Activated naive CD4-positive, alpha-beta T cell treated with anti-CD3 and anti-CD28 coated beads for 36 hours (primary cell): ENCODE measurements around the gene PDE3A. TPM values are rescaled to one million over a fixed set of nuclear protein-coding genes. Genes with fewer than 3 reads are reported as not detected.

ENCODE experiments used
- CTCF ChIA-PET: fragments of 350-600 bp; sonication (Branson Sonifier 250); formaldehyde crosslinking; loops from one replicate; lab custom pipeline; 2021; ENCODE audit warnings: antibody characterized with exemption; lab: Charles Lee
- DNase-seq: peaks from one replicate; pipeline ENCODE4 v3.0.0-alpha.2; 2020
- H3K27ac Mint-ChIP-seq: one replicate; pipeline ENCODE4 v1.8.0; 2021; ENCODE audit warnings: mild to moderate bottlenecking, mixed read lengths
- H3K27me3 Mint-ChIP-seq: one replicate; pipeline ENCODE4 v1.8.0; 2021; ENCODE audit warnings: low read depth, mixed read lengths
- H3K36me3 Mint-ChIP-seq: one replicate; pipeline ENCODE4 v1.8.0; 2021; ENCODE audit warnings: low read depth, mixed read lengths
- H3K4me1 Mint-ChIP-seq: one replicate; pipeline ENCODE4 v1.8.0; 2021; ENCODE audit warnings: low read depth, mixed read lengths
- H3K4me3 Mint-ChIP-seq: one replicate; pipeline ENCODE4 v1.8.0; 2021; ENCODE audit warnings: mild to moderate bottlenecking, moderate library complexity, mixed read lengths
- H3K9me3 Mint-ChIP-seq: one replicate; pipeline ENCODE4 v1.8.0; 2021; ENCODE audit warnings: mixed read lengths
- intact Hi-C: fragments of 100-400 bp; cut with micrococcal nuclease; formaldehyde crosslinking; loops from one replicate; pipeline ENCODE4 v1.15.1; 2023
- total RNA-seq, 2 experiments: library from RNA; stranded (reverse); gene quantifications; one replicate each; pipeline ENCODE4 v1.2.3, GENCODE V29; 2021

PDE3A gene
- total RNA-seq, 2 experiments from 2014 or later = not detected

GRCh38 chr12:20473133-20473532, 104.8 kb downstream of the PDE3A start:
- H3K9me3 Mint-ChIP-seq = no peaks in the 10 kb centered on the region
- intact Hi-C loops = no loop called here
- CTCF ChIA-PET = interaction anchor here (1.6 kb wide), 1 partner anchor 10 kb away, joined by 3 read pairs; no protein-coding TSS in a partner anchor
- no peaks in the 10 kb centered on the region for H3K4me1 Mint-ChIP-seq
- H3K36me3 Mint-ChIP-seq = no peaks in the 10 kb centered on the region
- no peak overlapping the region for H3K4me3 Mint-ChIP-seq
- no peak for DNase-seq
- H3K27ac Mint-ChIP-seq = no peak overlapping the region
- H3K27me3 Mint-ChIP-seq = no peaks in the 10 kb centered on the region

GRCh38 chr12:20474016-20474415, 105.7 kb downstream of the PDE3A start:
- no peaks in the 10 kb centered on the region for H3K9me3 Mint-ChIP-seq
- H3K36me3 Mint-ChIP-seq = no peaks in the 10 kb centered on the region
- intact Hi-C loops = no loop called here
- no peak overlapping the region for H3K27ac Mint-ChIP-seq
- H3K27me3 Mint-ChIP-seq = no peaks in the 10 kb centered on the region
- CTCF ChIA-PET = interaction anchor here (1.6 kb wide), 1 partner anchor 11 kb away, joined by 3 read pairs; no protein-coding TSS in a partner anchor
- DNase-seq = no peak
- H3K4me3 Mint-ChIP-seq = no peak overlapping the region
- H3K4me1 Mint-ChIP-seq = no peaks in the 10 kb centered on the region

GRCh38 chr12:20474443-20474842, 106.1 kb downstream of the PDE3A start:
- Mint-ChIP-seq H3K36me3 (no peaks in the 10 kb centered on the region), H3K27ac (no peak overlapping the region), H3K27me3 (no peaks in the 10 kb centered on the region), H3K4me3 (no peak overlapping the region), H3K4me1 (no peaks in the 10 kb centered on the region), H3K9me3 (no peaks in the 10 kb centered on the region)
- DNase-seq = no peak
- intact Hi-C loops = no loop called here
- CTCF ChIA-PET = no interaction called here

- Mint-ChIP-seq H3K4me3 (no peak overlapping the region), H3K4me1 (no peaks in the 10 kb centered on the region), H3K27me3 (no peaks in the 10 kb centered on the region), H3K36me3 (no peaks in the 10 kb centered on the region), H3K9me3 (no peaks in the 10 kb centered on the region), H3K27ac (no peak overlapping the region)
- intact Hi-C loops = no loop called here
- CTCF ChIA-PET = no interaction called here
- no peak for DNase-seq
Observed at GRCh38 chr12:20475542-20475941, 107.2 kb downstream of the PDE3A start.

GRCh38 chr12:20476551-20476950, 108.2 kb downstream of the PDE3A start:
- Mint-ChIP-seq H3K4me1 (no peaks in the 10 kb centered on the region), H3K9me3 (no peaks in the 10 kb centered on the region), H3K27me3 (no peaks in the 10 kb centered on the region), H3K4me3 (no peak overlapping the region), H3K36me3 (no peaks in the 10 kb centered on the region), H3K27ac (no peak overlapping the region)
- no peak for DNase-seq
- intact Hi-C loops = no loop called here
- CTCF ChIA-PET = no interaction called here

GRCh38 chr12:20477255-20477654, 108.9 kb downstream of the PDE3A start:
- DNase-seq = no peak
- no peak overlapping the region for H3K27ac Mint-ChIP-seq
- no peaks in the 10 kb centered on the region for H3K4me1 Mint-ChIP-seq
- no peak overlapping the region for H3K4me3 Mint-ChIP-seq
- H3K36me3 Mint-ChIP-seq = no peaks in the 10 kb centered on the region
- intact Hi-C loops = no loop called here
- CTCF ChIA-PET = no interaction called here
- no peaks in the 10 kb centered on the region for H3K9me3 Mint-ChIP-seq
- no peaks in the 10 kb centered on the region for H3K27me3 Mint-ChIP-seq

GRCh38 chr12:20477672-20478071, 109.3 kb downstream of the PDE3A start:
- H3K36me3 Mint-ChIP-seq = no peaks in the 10 kb centered on the region
- intact Hi-C loops = no loop called here
- no peaks in the 10 kb centered on the region for H3K27me3 Mint-ChIP-seq
- CTCF ChIA-PET = no interaction called here
- H3K27ac Mint-ChIP-seq = no peak overlapping the region
- no peaks in the 10 kb centered on the region for H3K4me1 Mint-ChIP-seq
- no peaks in the 10 kb centered on the region for H3K9me3 Mint-ChIP-seq
- H3K4me3 Mint-ChIP-seq = no peak overlapping the region
- DNase-seq = no peak

GRCh38 chr12:20482491-20483054, 114.2 kb downstream of the PDE3A start:
- DNase-seq = no peak
- H3K9me3 Mint-ChIP-seq = no peaks in the 10 kb centered on the region
- no peak overlapping the region for H3K4me3 Mint-ChIP-seq
- no peaks in the 10 kb centered on the region for H3K4me1 Mint-ChIP-seq
- intact Hi-C loops = no loop called here
- H3K27me3 Mint-ChIP-seq = no peaks in the 10 kb centered on the region
- H3K27ac Mint-ChIP-seq = no peak overlapping the region
- no peaks in the 10 kb centered on the region for H3K36me3 Mint-ChIP-seq
- CTCF ChIA-PET = no interaction called here

GRCh38 chr12:20483776-20484175, 115.4 kb downstream of the PDE3A start:
- no peak for DNase-seq
- Mint-ChIP-seq H3K9me3 (no peaks in the 10 kb centered on the region), H3K36me3 (no peaks in the 10 kb centered on the region), H3K4me3 (no peak overlapping the region), H3K27ac (no peak overlapping the region), H3K4me1 (no peaks in the 10 kb centered on the region), H3K27me3 (no peaks in the 10 kb centered on the region)
- intact Hi-C loops = no loop called here
- CTCF ChIA-PET = no interaction called here

- H3K4me3 Mint-ChIP-seq = no peak overlapping the region
- H3K27ac Mint-ChIP-seq = no peak overlapping the region
- CTCF ChIA-PET = no interaction called here
- intact Hi-C loops = no loop called here
- H3K4me1 Mint-ChIP-seq = no peaks in the 10 kb centered on the region
- DNase-seq = no peak
- no peaks in the 10 kb centered on the region for H3K9me3 Mint-ChIP-seq
- no peaks in the 10 kb centered on the region for H3K27me3 Mint-ChIP-seq
- H3K36me3 Mint-ChIP-seq = no peaks in the 10 kb centered on the region
Observed at GRCh38 chr12:20486233-20486632, 117.9 kb downstream of the PDE3A start.

GRCh38 chr12:20487519-20487918, 119.2 kb downstream of the PDE3A start:
- CTCF ChIA-PET = no interaction called here
- H3K4me1 Mint-ChIP-seq = no peaks in the 10 kb centered on the region
- intact Hi-C loops = no loop called here
- no peak overlapping the region for H3K27ac Mint-ChIP-seq
- no peaks in the 10 kb centered on the region for H3K27me3 Mint-ChIP-seq
- H3K4me3 Mint-ChIP-seq = no peak overlapping the region
- H3K36me3 Mint-ChIP-seq = no peaks in the 10 kb centered on the region
- no peak for DNase-seq
- peaks cover 2% of the 10 kb centered on the region for H3K9me3 Mint-ChIP-seq

GRCh38 chr12:20489645-20490044, 121.3 kb downstream of the PDE3A start:
- Mint-ChIP-seq H3K27me3 (no peaks in the 10 kb centered on the region), H3K9me3 (peaks cover 2% of the 10 kb centered on the region), H3K4me3 (no peak overlapping the region), H3K27ac (no peak overlapping the region), H3K36me3 (no peaks in the 10 kb centered on the region), H3K4me1 (no peaks in the 10 kb centered on the region)
- CTCF ChIA-PET = no interaction called here
- no peak for DNase-seq
- intact Hi-C loops = no loop called here

- intact Hi-C loops = no loop called here
- Mint-ChIP-seq H3K9me3 (peaks cover 2% of the 10 kb centered on the region), H3K27ac (no peak overlapping the region), H3K4me3 (no peak overlapping the region), H3K4me1 (no peaks in the 10 kb centered on the region), H3K36me3 (no peaks in the 10 kb centered on the region), H3K27me3 (no peaks in the 10 kb centered on the region)
- no peak for DNase-seq
- CTCF ChIA-PET = no interaction called here
Observed at GRCh38 chr12:20490213-20490612, 121.9 kb downstream of the PDE3A start.
